ENCODE data around the gene AHCTF1. TPM values are rescaled to one million over a fixed set of nuclear protein-coding genes. Genes with fewer than 3 reads are reported as not detected.

The AHCTF1 gene
- total and polyA plus RNA-seq, 2 of the 8 experiments (the other 6 are each of a cell fraction or from before 2014, with no cell fraction given): 7.9 to 44.5 TPM

GRCh38 chr1:246800756-246801155 lies 131.0 kb downstream of the AHCTF1 start (continued):
- TF ChIP-seq, protein P1, sequence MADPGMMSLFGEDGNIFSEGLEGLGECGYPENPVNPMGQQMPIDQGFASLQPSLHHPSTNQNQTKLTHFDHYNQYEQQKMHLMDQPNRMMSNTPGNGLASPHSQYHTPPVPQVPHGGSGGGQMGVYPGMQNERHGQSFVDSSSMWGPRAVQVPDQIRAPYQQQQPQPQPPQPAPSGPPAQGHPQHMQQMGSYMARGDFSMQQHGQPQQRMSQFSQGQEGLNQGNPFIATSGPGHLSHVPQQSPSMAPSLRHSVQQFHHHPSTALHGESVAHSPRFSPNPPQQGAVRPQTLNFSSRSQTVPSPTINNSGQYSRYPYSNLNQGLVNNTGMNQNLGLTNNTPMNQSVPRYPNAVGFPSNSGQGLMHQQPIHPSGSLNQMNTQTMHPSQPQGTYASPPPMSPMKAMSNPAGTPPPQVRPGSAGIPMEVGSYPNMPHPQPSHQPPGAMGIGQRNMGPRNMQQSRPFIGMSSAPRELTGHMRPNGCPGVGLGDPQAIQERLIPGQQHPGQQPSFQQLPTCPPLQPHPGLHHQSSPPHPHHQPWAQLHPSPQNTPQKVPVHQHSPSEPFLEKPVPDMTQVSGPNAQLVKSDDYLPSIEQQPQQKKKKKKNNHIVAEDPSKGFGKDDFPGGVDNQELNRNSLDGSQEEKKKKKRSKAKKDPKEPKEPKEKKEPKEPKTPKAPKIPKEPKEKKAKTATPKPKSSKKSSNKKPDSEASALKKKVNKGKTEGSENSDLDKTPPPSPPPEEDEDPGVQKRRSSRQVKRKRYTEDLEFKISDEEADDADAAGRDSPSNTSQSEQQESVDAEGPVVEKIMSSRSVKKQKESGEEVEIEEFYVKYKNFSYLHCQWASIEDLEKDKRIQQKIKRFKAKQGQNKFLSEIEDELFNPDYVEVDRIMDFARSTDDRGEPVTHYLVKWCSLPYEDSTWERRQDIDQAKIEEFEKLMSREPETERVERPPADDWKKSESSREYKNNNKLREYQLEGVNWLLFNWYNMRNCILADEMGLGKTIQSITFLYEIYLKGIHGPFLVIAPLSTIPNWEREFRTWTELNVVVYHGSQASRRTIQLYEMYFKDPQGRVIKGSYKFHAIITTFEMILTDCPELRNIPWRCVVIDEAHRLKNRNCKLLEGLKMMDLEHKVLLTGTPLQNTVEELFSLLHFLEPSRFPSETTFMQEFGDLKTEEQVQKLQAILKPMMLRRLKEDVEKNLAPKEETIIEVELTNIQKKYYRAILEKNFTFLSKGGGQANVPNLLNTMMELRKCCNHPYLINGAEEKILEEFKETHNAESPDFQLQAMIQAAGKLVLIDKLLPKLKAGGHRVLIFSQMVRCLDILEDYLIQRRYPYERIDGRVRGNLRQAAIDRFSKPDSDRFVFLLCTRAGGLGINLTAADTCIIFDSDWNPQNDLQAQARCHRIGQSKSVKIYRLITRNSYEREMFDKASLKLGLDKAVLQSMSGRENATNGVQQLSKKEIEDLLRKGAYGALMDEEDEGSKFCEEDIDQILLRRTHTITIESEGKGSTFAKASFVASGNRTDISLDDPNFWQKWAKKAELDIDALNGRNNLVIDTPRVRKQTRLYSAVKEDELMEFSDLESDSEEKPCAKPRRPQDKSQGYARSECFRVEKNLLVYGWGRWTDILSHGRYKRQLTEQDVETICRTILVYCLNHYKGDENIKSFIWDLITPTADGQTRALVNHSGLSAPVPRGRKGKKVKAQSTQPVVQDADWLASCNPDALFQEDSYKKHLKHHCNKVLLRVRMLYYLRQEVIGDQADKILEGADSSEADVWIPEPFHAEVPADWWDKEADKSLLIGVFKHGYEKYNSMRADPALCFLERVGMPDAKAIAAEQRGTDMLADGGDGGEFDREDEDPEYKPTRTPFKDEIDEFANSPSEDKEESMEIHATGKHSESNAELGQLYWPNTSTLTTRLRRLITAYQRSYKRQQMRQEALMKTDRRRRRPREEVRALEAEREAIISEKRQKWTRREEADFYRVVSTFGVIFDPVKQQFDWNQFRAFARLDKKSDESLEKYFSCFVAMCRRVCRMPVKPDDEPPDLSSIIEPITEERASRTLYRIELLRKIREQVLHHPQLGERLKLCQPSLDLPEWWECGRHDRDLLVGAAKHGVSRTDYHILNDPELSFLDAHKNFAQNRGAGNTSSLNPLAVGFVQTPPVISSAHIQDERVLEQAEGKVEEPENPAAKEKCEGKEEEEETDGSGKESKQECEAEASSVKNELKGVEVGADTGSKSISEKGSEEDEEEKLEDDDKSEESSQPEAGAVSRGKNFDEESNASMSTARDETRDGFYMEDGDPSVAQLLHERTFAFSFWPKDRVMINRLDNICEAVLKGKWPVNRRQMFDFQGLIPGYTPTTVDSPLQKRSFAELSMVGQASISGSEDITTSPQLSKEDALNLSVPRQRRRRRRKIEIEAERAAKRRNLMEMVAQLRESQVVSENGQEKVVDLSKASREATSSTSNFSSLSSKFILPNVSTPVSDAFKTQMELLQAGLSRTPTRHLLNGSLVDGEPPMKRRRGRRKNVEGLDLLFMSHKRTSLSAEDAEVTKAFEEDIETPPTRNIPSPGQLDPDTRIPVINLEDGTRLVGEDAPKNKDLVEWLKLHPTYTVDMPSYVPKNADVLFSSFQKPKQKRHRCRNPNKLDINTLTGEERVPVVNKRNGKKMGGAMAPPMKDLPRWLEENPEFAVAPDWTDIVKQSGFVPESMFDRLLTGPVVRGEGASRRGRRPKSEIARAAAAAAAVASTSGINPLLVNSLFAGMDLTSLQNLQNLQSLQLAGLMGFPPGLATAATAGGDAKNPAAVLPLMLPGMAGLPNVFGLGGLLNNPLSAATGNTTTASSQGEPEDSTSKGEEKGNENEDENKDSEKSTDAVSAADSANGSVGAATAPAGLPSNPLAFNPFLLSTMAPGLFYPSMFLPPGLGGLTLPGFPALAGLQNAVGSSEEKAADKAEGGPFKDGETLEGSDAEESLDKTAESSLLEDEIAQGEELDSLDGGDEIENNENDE (IDR thresholded peaks at IDR 0.05; ENCODE audit: insufficient replicate concordance, low read length): no peak
- TF ChIP-seq ZNF274 (IDR thresholded peaks at IDR 0.05; ENCODE audit: borderline replicate concordance, extremely low read depth, low read length) (no peak), RXRA (IDR thresholded peaks at IDR 0.05; ENCODE audit: insufficient read depth, low read depth, low read length) (no peak), KDM4A (IDR thresholded peaks at IDR 0.05; ENCODE audit: low read depth, low read length, severe bottlenecking) (no peak), EGR1 (IDR thresholded peaks at IDR 0.05; ENCODE audit: borderline replicate concordance, low read depth, low read length) (no peak), CBX8 (IDR thresholded peaks at IDR 0.05; ENCODE audit: borderline replicate concordance, low read depth, low read length) (no peak), TAF1 (IDR thresholded peaks at IDR 0.05; ENCODE audit: low read depth, low read length) (no peak), CEBPB (IDR thresholded peaks at IDR 0.05; ENCODE audit: low read depth, low read length) (no peak), SP2 (IDR thresholded peaks at IDR 0.05; ENCODE audit: low read length) (no peak), JUND (IDR thresholded peaks at IDR 0.05; ENCODE audit: low read length) (no peak)
